ENCODE data around the gene GSG1L2.

GSG1L2 gene

DNA sequence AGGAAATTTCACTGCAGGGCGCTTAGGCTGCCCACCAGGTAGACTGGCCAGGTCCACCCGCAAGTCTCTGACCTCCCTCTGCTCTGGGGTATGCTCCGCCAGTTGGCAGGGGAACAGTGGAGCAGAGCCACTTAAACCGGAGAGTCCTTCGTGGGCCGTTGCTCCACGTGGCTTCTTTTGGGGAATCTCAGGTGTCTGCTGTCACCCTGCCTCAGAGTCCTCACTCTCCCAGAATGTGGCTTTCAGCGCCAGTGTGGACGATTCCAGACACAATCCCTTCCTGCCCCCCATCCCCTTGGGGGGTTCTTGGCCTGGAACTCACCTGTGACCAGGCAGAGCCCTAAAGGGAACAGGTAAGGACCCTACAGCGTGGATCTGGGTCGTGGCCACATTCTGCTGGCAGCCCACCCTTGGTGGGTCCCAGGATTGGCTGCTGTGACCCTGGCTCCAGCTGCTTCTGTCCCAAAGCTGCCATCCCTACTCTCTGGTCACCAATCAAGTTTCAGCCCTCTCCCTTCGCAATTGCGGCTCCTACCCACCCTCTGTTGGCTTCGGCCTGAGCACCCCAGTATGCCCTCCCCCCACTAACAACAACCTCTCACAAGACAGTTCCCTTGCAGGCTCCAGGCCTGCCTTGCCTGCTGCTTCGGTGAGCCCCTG, 52.7 kb downstream of the GSG1L2 start:
- no peak overlapping the region for H3K9ac ChIP-seq (ENCODE audit: low read length in 2 of 2)
- peaks cover 3% of the 10 kb centered on the region for H3K4me1 ChIP-seq (ENCODE audit: control insufficient read depth, insufficient read depth, low read length)
- H3K4me3 ChIP-seq (ENCODE audit: low read length in 2 of 2): no peak overlapping the region
- peaks cover 0 to 4% of the 10 kb centered on the region in 2 donors for H3K27me3 ChIP-seq (ENCODE audit: control insufficient read depth in 1 of 2, insufficient read depth in 2 of 2, low read length in 2 of 2)
- no peaks in the 10 kb centered on the region for H3K9me3 ChIP-seq (ENCODE audit: control insufficient read depth in 2 of 2, low read length in 2 of 2)
- no peak overlapping the region for H3K27ac ChIP-seq (ENCODE audit: low read length)
- H3K36me3 ChIP-seq (ENCODE audit: control insufficient read depth in 2 of 2, insufficient read depth in 2 of 2, low read length in 2 of 2): no peaks in the 10 kb centered on the region

DNA sequence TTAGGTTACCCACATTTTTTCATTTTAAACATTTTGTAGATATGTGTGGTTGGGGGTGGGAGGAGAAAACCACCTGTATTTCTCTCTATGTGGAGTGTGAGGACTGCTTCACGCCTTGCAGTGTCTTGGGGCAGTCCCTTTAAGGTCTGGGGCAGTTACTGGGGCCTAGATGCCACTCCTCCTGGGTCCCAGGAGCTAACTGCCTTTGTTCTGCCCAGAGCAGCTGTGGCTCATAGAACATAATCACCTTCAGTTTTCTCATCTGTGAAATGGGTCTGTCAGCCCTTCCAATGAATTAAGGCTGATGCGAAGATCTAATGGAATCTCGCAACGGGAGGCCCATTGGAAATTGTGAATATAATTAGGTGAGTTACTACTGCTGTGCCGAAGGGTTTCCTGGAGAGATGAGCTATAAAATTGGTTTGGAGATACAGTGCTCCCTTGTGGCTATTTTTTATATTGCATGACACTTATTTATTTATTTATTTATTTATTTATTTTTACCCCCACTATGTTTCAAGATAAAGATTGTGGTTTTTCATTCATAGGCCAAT, 53.4 kb downstream of the GSG1L2 start:
- H3K36me3 ChIP-seq (ENCODE audit: control insufficient read depth in 2 of 2, insufficient read depth in 2 of 2, low read length in 2 of 2): no peaks in the 10 kb centered on the region
- H3K9me3 ChIP-seq (ENCODE audit: control insufficient read depth in 2 of 2, low read length in 2 of 2): no peaks in the 10 kb centered on the region
- peaks cover 0 to 4% of the 10 kb centered on the region in 2 donors for H3K27me3 ChIP-seq (ENCODE audit: control insufficient read depth in 1 of 2, insufficient read depth in 2 of 2, low read length in 2 of 2)
- H3K9ac ChIP-seq (ENCODE audit: low read length in 2 of 2): no peak overlapping the region
- no peak overlapping the region for H3K27ac ChIP-seq (ENCODE audit: low read length)
- peaks cover 3% of the 10 kb centered on the region for H3K4me1 ChIP-seq (ENCODE audit: control insufficient read depth, insufficient read depth, low read length)
- no peak overlapping the region for H3K4me3 ChIP-seq (ENCODE audit: low read length in 2 of 2)

DNA sequence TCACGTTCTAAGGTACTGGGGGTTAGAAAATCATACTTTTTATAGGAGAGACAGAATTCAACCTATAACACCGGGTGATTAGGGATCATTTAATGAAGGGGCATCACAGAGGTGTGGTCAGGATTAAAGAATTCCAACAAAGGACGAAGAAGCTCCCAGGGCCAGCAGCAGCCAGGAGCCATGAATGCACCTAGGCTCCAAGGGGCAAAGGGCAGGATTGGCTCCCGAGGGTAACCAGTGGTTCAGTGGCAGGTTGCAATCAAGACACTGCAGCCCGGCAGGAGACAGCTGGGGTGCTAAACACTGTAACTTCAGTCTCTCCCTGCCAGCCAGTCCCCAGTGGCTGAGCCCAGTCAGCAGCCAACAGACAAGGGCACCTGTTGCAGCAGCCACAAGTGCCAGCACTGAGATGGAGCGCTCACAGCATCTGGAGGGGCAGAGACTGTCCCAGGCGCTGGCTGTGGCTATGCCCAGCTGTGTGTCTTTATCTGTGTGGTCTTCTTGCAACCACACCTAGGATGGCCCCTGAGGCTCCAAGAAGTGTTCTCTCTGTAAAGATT, 54.4 kb downstream of the GSG1L2 start:
- no peak overlapping the region for H3K4me3 ChIP-seq (ENCODE audit: low read length in 2 of 2)
- H3K9me3 ChIP-seq (ENCODE audit: control insufficient read depth in 2 of 2, low read length in 2 of 2): no peaks in the 10 kb centered on the region
- peaks cover 3% of the 10 kb centered on the region for H3K4me1 ChIP-seq (ENCODE audit: control insufficient read depth, insufficient read depth, low read length)
- H3K27ac ChIP-seq (ENCODE audit: low read length): no peak overlapping the region
- no peak overlapping the region for H3K9ac ChIP-seq (ENCODE audit: low read length in 2 of 2)
- peaks cover 0 to 4% of the 10 kb centered on the region in 2 donors for H3K27me3 ChIP-seq (ENCODE audit: control insufficient read depth in 1 of 2, insufficient read depth in 2 of 2, low read length in 2 of 2)
- H3K36me3 ChIP-seq (ENCODE audit: control insufficient read depth in 2 of 2, insufficient read depth in 2 of 2, low read length in 2 of 2): no peaks in the 10 kb centered on the region

DNA sequence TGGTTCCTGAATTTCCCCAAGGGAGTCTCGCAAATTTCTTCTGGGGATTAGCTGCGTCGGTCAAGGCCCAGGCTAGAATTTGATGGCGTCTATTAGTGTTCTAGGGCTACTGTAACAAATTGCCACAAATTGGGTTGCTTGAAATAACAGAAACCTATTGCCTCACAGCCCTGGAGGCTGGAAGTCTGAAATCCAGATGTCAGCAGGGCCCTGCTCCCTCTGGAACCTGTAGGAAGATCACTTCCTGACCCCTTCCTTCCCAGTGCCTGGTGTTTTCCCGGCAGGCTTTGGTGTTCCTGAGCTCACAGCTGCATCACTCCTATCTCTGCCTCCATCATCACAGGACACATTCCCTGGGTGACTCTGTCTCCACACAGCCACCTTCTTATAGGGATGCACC, 54.9 kb downstream of the GSG1L2 start:
- Histone ChIP-seq H3K4me3 (ENCODE audit: low read length in 2 of 2) (no peak overlapping the region), H3K9me3 (ENCODE audit: control insufficient read depth in 2 of 2, low read length in 2 of 2) (no peaks in the 10 kb centered on the region), H3K27ac (ENCODE audit: low read length) (no peak overlapping the region), H3K27me3 (ENCODE audit: control insufficient read depth in 1 of 2, insufficient read depth in 2 of 2, low read length in 2 of 2) (peaks cover 0 to 4% of the 10 kb centered on the region in 2 donors), H3K4me1 (ENCODE audit: control insufficient read depth, insufficient read depth, low read length) (peaks cover 3% of the 10 kb centered on the region), H3K36me3 (ENCODE audit: control insufficient read depth in 2 of 2, insufficient read depth in 2 of 2, low read length in 2 of 2) (no peaks in the 10 kb centered on the region), H3K9ac (ENCODE audit: low read length in 2 of 2) (no peak overlapping the region)

DNA sequence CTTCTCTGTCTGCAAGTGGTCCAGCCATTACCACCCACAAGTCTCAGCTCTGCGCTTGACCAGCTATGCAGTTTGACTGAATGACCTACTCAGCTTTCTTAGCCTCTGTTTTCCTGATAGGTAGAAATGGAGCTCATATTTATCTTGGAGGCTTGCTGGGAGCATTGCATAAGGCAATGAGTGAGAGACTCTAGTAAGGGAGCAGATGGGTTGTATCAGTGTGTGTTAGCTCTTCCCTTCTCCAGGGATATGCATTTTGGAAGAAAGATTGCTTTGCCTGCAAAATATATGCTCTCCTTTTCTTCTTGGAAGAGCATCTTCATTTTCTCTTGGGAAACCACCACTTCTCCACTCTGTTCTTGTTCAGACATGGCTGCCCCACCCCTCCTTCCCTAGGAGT, 56.6 kb downstream of the GSG1L2 start:
- Histone ChIP-seq H3K9ac (ENCODE audit: low read length in 2 of 2) (no peak overlapping the region), H3K36me3 (ENCODE audit: control insufficient read depth in 2 of 2, insufficient read depth in 2 of 2, low read length in 2 of 2) (no peaks in the 10 kb centered on the region), H3K27ac (ENCODE audit: low read length) (no peak overlapping the region), H3K27me3 (ENCODE audit: control insufficient read depth in 1 of 2, insufficient read depth in 2 of 2, low read length in 2 of 2) (peaks cover 0 to 4% of the 10 kb centered on the region in 2 donors), H3K9me3 (ENCODE audit: control insufficient read depth in 2 of 2, low read length in 2 of 2) (no peaks in the 10 kb centered on the region), H3K4me1 (ENCODE audit: control insufficient read depth, insufficient read depth, low read length) (peaks cover 3% of the 10 kb centered on the region), H3K4me3 (ENCODE audit: low read length in 2 of 2) (no peak overlapping the region)

DNA sequence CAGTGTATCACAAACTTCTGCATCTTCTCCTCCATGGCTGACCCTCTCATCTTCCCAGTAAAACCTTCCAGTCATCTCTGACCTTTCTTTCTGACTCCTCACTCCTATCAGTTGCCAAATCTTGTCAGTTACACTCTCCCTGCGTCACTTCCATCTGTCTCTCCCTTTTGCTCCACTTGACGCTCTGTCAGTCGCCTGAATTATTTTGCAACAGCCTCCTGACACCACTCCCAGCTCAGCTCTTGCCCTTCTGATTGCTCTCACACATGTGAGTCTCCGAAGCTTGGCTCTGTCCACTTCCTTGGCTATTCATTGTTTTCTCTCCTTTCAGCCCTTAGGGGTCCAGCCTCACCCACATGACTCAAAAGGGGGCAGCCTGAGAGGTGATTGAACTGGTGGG, 58.2 kb downstream of the GSG1L2 start:
- H3K9me3 ChIP-seq (ENCODE audit: control insufficient read depth in 2 of 2, low read length in 2 of 2): no peaks in the 10 kb centered on the region
- H3K9ac ChIP-seq (ENCODE audit: low read length in 2 of 2): no peak overlapping the region
- H3K4me3 ChIP-seq (ENCODE audit: low read length in 2 of 2): no peak overlapping the region
- H3K4me1 ChIP-seq (ENCODE audit: control insufficient read depth, insufficient read depth, low read length): peaks cover 3% of the 10 kb centered on the region
- H3K36me3 ChIP-seq (ENCODE audit: control insufficient read depth in 2 of 2, insufficient read depth in 2 of 2, low read length in 2 of 2): no peaks in the 10 kb centered on the region
- H3K27ac ChIP-seq (ENCODE audit: low read length): no peak overlapping the region
- H3K27me3 ChIP-seq (ENCODE audit: control insufficient read depth in 1 of 2, insufficient read depth in 2 of 2, low read length in 2 of 2): peaks cover 0 to 2% of the 10 kb centered on the region in 2 donors

DNA sequence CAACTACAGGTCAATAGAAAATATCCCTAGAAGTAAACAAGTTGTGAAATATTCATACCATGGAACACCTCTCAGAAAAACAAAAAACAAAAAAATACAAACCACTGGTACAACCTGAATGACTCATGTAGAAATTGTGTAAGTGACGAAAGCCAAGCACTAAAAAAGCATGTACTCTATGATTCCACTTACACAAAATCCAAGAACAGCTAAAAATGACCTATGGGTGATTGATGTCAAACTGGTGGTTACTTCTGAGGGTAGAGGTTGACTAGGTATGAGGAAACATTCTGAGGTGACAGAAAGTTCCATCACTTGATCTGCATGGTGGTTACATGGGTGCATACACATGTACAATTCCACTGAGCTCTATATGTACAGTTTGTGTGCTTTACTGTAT, 61.6 kb downstream of the GSG1L2 start:
- H3K36me3 ChIP-seq (ENCODE audit: control insufficient read depth in 2 of 2, insufficient read depth in 2 of 2, low read length in 2 of 2): no peaks in the 10 kb centered on the region
- H3K4me1 ChIP-seq (ENCODE audit: control insufficient read depth, insufficient read depth, low read length): no peaks in the 10 kb centered on the region
- H3K9ac ChIP-seq (ENCODE audit: low read length in 2 of 2): no peak overlapping the region
- H3K4me3 ChIP-seq (ENCODE audit: low read length in 2 of 2): no peak overlapping the region
- H3K27ac ChIP-seq (ENCODE audit: low read length): no peak overlapping the region
- no peaks in the 10 kb centered on the region for H3K9me3 ChIP-seq (ENCODE audit: control insufficient read depth in 2 of 2, low read length in 2 of 2)
- no peaks in the 10 kb centered on the region for H3K27me3 ChIP-seq (ENCODE audit: control insufficient read depth in 1 of 2, insufficient read depth in 2 of 2, low read length in 2 of 2)

DNA sequence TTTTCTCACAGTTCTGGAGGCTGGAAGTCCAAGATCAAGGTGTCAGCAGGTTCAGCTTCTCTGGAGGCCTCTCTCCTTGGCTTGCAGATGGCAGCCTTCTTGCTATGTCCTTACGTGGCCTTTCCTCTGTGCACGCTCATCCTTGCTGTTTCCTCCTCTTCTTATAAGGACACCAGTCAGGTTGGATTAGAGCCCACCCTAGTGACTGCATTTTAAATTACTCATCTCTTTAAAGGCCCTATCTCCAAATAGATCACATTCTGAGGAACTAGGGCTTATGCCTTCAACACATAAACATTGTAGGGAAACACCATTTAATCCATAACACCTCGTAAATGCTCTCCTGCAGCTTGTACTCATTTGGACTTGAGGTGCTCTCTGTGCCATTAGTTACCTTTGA, 66.8 kb downstream of the GSG1L2 start:
- Histone ChIP-seq H3K27me3 (ENCODE audit: control insufficient read depth in 1 of 2, insufficient read depth in 2 of 2, low read length in 2 of 2) (peaks cover 0 to 2% of the 10 kb centered on the region in 2 donors), H3K9me3 (ENCODE audit: control insufficient read depth in 2 of 2, low read length in 2 of 2) (peaks cover 0 to 3% of the 10 kb centered on the region in 2 donors), H3K36me3 (ENCODE audit: control insufficient read depth in 2 of 2, insufficient read depth in 2 of 2, low read length in 2 of 2) (no peaks in the 10 kb centered on the region), H3K4me3 (ENCODE audit: low read length in 2 of 2) (no peak overlapping the region), H3K4me1 (ENCODE audit: control insufficient read depth, insufficient read depth, low read length) (no peaks in the 10 kb centered on the region), H3K27ac (ENCODE audit: low read length) (no peak overlapping the region), H3K9ac (ENCODE audit: low read length in 2 of 2) (no peak overlapping the region)
